Activated CD8-positive, alpha-beta memory T cell treated with anti-CD3 and anti-CD28 coated beads, Interleukin-2, amount 10 ng/mL, durations not matched to agents 7 days and 5 days (primary cell): ENCODE data around the gene CACNG6. TPM values are rescaled to one million over a fixed set of nuclear protein-coding genes. Genes with fewer than 3 reads are reported as not detected.
"Not testable (repeated sequence)": the region's sequence is repeated elsewhere in the genome, so short reads cannot be mapped to it uniquely, and the experiment has no call there.

Experiments used
- ATAC-seq: fragments of 150-1000 bp; cut with Tn5 transposase; one replicate; pipeline ENCODE4 v1.10.0; 2021; ENCODE audit warnings: moderate library complexity
- CTCF ChIA-PET: fragments of 350-600 bp; sonication (Branson Sonifier 250); formaldehyde crosslinking; loops from one replicate; lab custom pipeline; 2021; ENCODE audit warnings: antibody characterized with exemption; lab: Charles Lee
- DNase-seq: peaks from one replicate; pipeline ENCODE4 v3.0.0-alpha.2; 2020
- H3K27ac Mint-ChIP-seq: one replicate; pipeline ENCODE4 v1.8.0; 2021; ENCODE audit warnings: mild to moderate bottlenecking, mixed read lengths
- H3K27me3 Mint-ChIP-seq: one replicate; pipeline ENCODE4 v1.8.0; 2021; ENCODE audit warnings: mixed read lengths
- H3K36me3 Mint-ChIP-seq: one replicate; pipeline ENCODE4 v1.8.0; 2021; ENCODE audit warnings: mild to moderate bottlenecking, mixed read lengths
- H3K4me1 Mint-ChIP-seq: one replicate; pipeline ENCODE4 v1.8.0; 2021; ENCODE audit warnings: mixed read lengths
- H3K4me3 Mint-ChIP-seq: one replicate; pipeline ENCODE4 v1.8.0; 2021; ENCODE audit warnings: mild to moderate bottlenecking, moderate library complexity, mixed read lengths
- H3K9me3 Mint-ChIP-seq: one replicate; pipeline ENCODE4 v1.8.0; 2022; ENCODE audit warnings: low read depth, mixed read lengths
- total RNA-seq, 2 experiments: library from RNA; stranded (reverse); gene quantifications; one replicate each; pipeline ENCODE4 v1.2.3, GENCODE V29; 2021

The CACNG6 gene
- total RNA-seq, 2 experiments from 2014 or later, result not detected

GRCh38 chr19:54024660-54025059, 33.2 kb downstream of the CACNG6 start:
- Mint-ChIP-seq H3K9me3 (no peaks in the 10 kb centered on the region), H3K4me1 (peaks cover 14% of the 10 kb centered on the region), H3K27me3 (peaks cover 16% of the 10 kb centered on the region), H3K36me3 (no peaks in the 10 kb centered on the region), H3K4me3 (no peak overlapping the region), H3K27ac (no peak overlapping the region)
- no peak for ATAC-seq
- CTCF ChIA-PET, result interaction anchor here (0.8 to 3.8 kb wide), 20 partner anchors 8 to 249 kb away, joined by 3 to 67 read pairs (median 6); partner anchors contain the start of genes MYADM and PRKCG
- no peak for DNase-seq

- DNase-seq, result no peak
Measured at GRCh38 chr19:54026656-54027055, 35.2 kb downstream of the CACNG6 start.

GRCh38 chr19:54029301-54029700, 37.9 kb downstream of the CACNG6 start:
- DNase-seq, result no peak
- Mint-ChIP-seq H3K9me3 (no peaks in the 10 kb centered on the region), H3K4me1 (peaks cover 2% of the 10 kb centered on the region), H3K27ac (no peak overlapping the region), H3K4me3 (no peak overlapping the region), H3K27me3 (peaks cover 10% of the 10 kb centered on the region), H3K36me3 (no peaks in the 10 kb centered on the region)
- CTCF ChIA-PET, result interaction anchor here (0.7 to 1.4 kb wide), 13 partner anchors 13 to 256 kb away, joined by 3 to 18 read pairs (median 4); no protein-coding TSS in a partner anchor
- no peak for ATAC-seq

More at GRCh38 chr19:54026656-54027055, 35.2 kb downstream of the CACNG6 start:
- CTCF ChIA-PET, result interaction anchor here (1.6 to 1.7 kb wide), 3 partner anchors 174 to 234 kb away, joined by 5 to 7 read pairs (median 5); no protein-coding TSS in a partner anchor
- no peak for ATAC-seq
- Mint-ChIP-seq H3K4me3 (no peak overlapping the region), H3K27ac (no peak overlapping the region), H3K27me3 (peaks cover 21% of the 10 kb centered on the region), H3K36me3 (no peaks in the 10 kb centered on the region), H3K4me1 (peaks cover 8% of the 10 kb centered on the region), H3K9me3 (no peaks in the 10 kb centered on the region)

GRCh38 chr19:54029930-54030490, 38.6 kb downstream of the CACNG6 start:
- H3K4me3 Mint-ChIP-seq, result no peak overlapping the region
- peaks cover 10% of the 10 kb centered on the region for H3K27me3 Mint-ChIP-seq
- ATAC-seq (no peak), DNase-seq (peak; percentile 67)
- CTCF ChIA-PET, result interaction anchor here (0.6 to 1.4 kb wide), 21 partner anchors 9 to 280 kb away, joined by 3 to 18 read pairs (median 4); no protein-coding TSS in a partner anchor
- H3K4me1 Mint-ChIP-seq, result peaks cover 2% of the 10 kb centered on the region
- no peaks in the 10 kb centered on the region for H3K9me3 Mint-ChIP-seq
- H3K36me3 Mint-ChIP-seq, result no peaks in the 10 kb centered on the region
- no peak overlapping the region for H3K27ac Mint-ChIP-seq

- Mint-ChIP-seq H3K27ac (no peak overlapping the region), H3K9me3 (no peaks in the 10 kb centered on the region), H3K36me3 (no peaks in the 10 kb centered on the region), H3K4me3 (no peak overlapping the region), H3K27me3 (peaks cover 8% of the 10 kb centered on the region), H3K4me1 (peaks cover 2% of the 10 kb centered on the region)
- no peak for DNase-seq
- no peak for ATAC-seq
- CTCF ChIA-PET, result interaction anchor here (1.0 to 1.4 kb wide), 5 partner anchors 8 to 238 kb away, joined by 3 to 6 read pairs (median 3); partner anchors contain the start of gene PRKCG
Measured at GRCh38 chr19:54030895-54031586, 39.6 kb downstream of the CACNG6 start.

- CTCF ChIA-PET, result interaction anchor here (1.2 to 4.9 kb wide), 2 partner anchors 12 to 242 kb away, joined by 3 to 23 read pairs; no protein-coding TSS in a partner anchor
- DNase-seq (no peak), ATAC-seq (no peak)
- Mint-ChIP-seq H3K9me3 (no peaks in the 10 kb centered on the region), H3K27me3 (peaks cover 7% of the 10 kb centered on the region), H3K4me3 (no peak overlapping the region), H3K36me3 (no peaks in the 10 kb centered on the region), H3K27ac (no peak overlapping the region), H3K4me1 (no peaks in the 10 kb centered on the region)
Measured at GRCh38 chr19:54035215-54036178, 44.1 kb downstream of the CACNG6 start.

GRCh38 chr19:54036542-54036941, 45.1 kb downstream of the CACNG6 start:
- not testable (repeated sequence) for H3K27ac Mint-ChIP-seq, H3K4me1 Mint-ChIP-seq, H3K27me3 Mint-ChIP-seq, ATAC-seq, H3K36me3 Mint-ChIP-seq, H3K4me3 Mint-ChIP-seq, DNase-seq, H3K9me3 Mint-ChIP-seq
- CTCF ChIA-PET, result interaction anchor here (1.2 to 4.9 kb wide), 2 partner anchors 13 to 243 kb away, joined by 3 to 23 read pairs; no protein-coding TSS in a partner anchor

- Mint-ChIP-seq H3K9me3 (no peaks in the 10 kb centered on the region), H3K4me1 (no peaks in the 10 kb centered on the region), H3K27me3 (no peaks in the 10 kb centered on the region), H3K27ac (no peak overlapping the region), H3K36me3 (no peaks in the 10 kb centered on the region), H3K4me3 (no peak overlapping the region)
- CTCF ChIA-PET, result interaction anchor here (1.6 to 1.8 kb wide), 2 partner anchors 9 to 247 kb away, joined by 4 to 6 read pairs; no protein-coding TSS in a partner anchor
- no peak for DNase-seq
- no peak for ATAC-seq
Measured at GRCh38 chr19:54040003-54040402, 48.6 kb downstream of the CACNG6 start.

- CTCF ChIA-PET, result interaction anchor here (1.1 to 2.2 kb wide), 4 partner anchors 12 to 249 kb away, joined by 3 to 9 read pairs (median 6); no protein-coding TSS in a partner anchor
- Mint-ChIP-seq H3K4me1 (no peaks in the 10 kb centered on the region), H3K9me3 (no peaks in the 10 kb centered on the region), H3K27ac (no peak overlapping the region), H3K27me3 (no peaks in the 10 kb centered on the region), H3K36me3 (no peaks in the 10 kb centered on the region), H3K4me3 (no peak overlapping the region)
- ATAC-seq (no peak), DNase-seq (no peak)
Measured at GRCh38 chr19:54041969-54042606, 50.7 kb downstream of the CACNG6 start.

GRCh38 chr19:54042989-54043388, 51.6 kb downstream of the CACNG6 start:
- CTCF ChIA-PET, result interaction anchor here (1.8 to 2.0 kb wide), 2 partner anchors 13 to 250 kb away, joined by 5 to 8 read pairs; no protein-coding TSS in a partner anchor
- no peak for DNase-seq
- H3K36me3 Mint-ChIP-seq, result no peaks in the 10 kb centered on the region
- ATAC-seq, result no peak
- H3K4me1 Mint-ChIP-seq, result no peaks in the 10 kb centered on the region
- no peak overlapping the region for H3K4me3 Mint-ChIP-seq
- H3K27me3 Mint-ChIP-seq, result no peaks in the 10 kb centered on the region
- no peak overlapping the region for H3K27ac Mint-ChIP-seq
- no peaks in the 10 kb centered on the region for H3K9me3 Mint-ChIP-seq

GRCh38 chr19:54045771-54046170, 54.3 kb downstream of the CACNG6 start:
- Mint-ChIP-seq H3K4me3 (no peak overlapping the region), H3K36me3 (no peaks in the 10 kb centered on the region), H3K4me1 (no peaks in the 10 kb centered on the region), H3K27ac (no peak overlapping the region), H3K9me3 (no peaks in the 10 kb centered on the region), H3K27me3 (no peaks in the 10 kb centered on the region)
- CTCF ChIA-PET, result interaction anchor here (0.8 kb wide), 1 partner anchor 16 kb away, joined by 3 read pairs; no protein-coding TSS in a partner anchor
- DNase-seq (no peak), ATAC-seq (no peak)

- no peaks in the 10 kb centered on the region for H3K9me3 Mint-ChIP-seq
- no peak overlapping the region for H3K4me3 Mint-ChIP-seq
- H3K27me3 Mint-ChIP-seq, result no peaks in the 10 kb centered on the region
- no peak for DNase-seq
- CTCF ChIA-PET, result interaction anchor here (1.3 kb wide), 1 partner anchor 627 kb away, joined by 3 read pairs; no protein-coding TSS in a partner anchor
- ATAC-seq, result no peak
- no peak overlapping the region for H3K27ac Mint-ChIP-seq
- H3K36me3 Mint-ChIP-seq, result no peaks in the 10 kb centered on the region
- no peaks in the 10 kb centered on the region for H3K4me1 Mint-ChIP-seq
Measured at GRCh38 chr19:54047616-54048015, 56.2 kb downstream of the CACNG6 start.
